ENCODE measurements around the gene MCTP2. TPM values are rescaled to one million over a fixed set of nuclear protein-coding genes. Genes with fewer than 3 reads are reported as not detected.

Gene MCTP2
- total and polyA plus RNA-seq, 7 donors, result 1.5 to 12.2 (median 4.4) TPM

GRCh38 chr15:94269954-94270353, 38.6 kb downstream of the MCTP2 start:
- DNase-seq, result no peak
- 87 to 91% methylated on average over 2 of the region's 2 CpGs for WGBS, 2 donors
- Histone ChIP-seq H3K9me3 (no peaks in the 10 kb centered on the region), H3K4me1 (no peaks in the 10 kb centered on the region), H3K27me3 (no peaks in the 10 kb centered on the region), H3K4me3 (no peak overlapping the region), H3K36me3 (no peaks in the 10 kb centered on the region), H3K27ac (no peak overlapping the region)
- intact Hi-C loops (cut with DNase I), result no loop called here
- TF ChIP-seq CTCF (IDR thresholded peaks at IDR 0.05), result no peak

GRCh38 chr15:94270570-94270969, 39.2 kb downstream of the MCTP2 start:
- H3K4me3 ChIP-seq, result no peak overlapping the region
- DNase-seq, result no peak
- intact Hi-C loops (cut with DNase I), result no loop called here
- H3K27ac ChIP-seq, result no peak overlapping the region
- no peaks in the 10 kb centered on the region for H3K9me3 ChIP-seq
- 81 to 92% methylated on average over 2 of the region's 2 CpGs for WGBS, 2 donors
- H3K27me3 ChIP-seq, result no peaks in the 10 kb centered on the region
- no peaks in the 10 kb centered on the region for H3K4me1 ChIP-seq
- TF ChIP-seq EP300 (IDR thresholded peaks at IDR 0.05) (no peak), CTCF (IDR thresholded peaks at IDR 0.05) (no peak), POLR2A (IDR thresholded peaks at IDR 0.05) (no peak), POLR2AphosphoS5 (IDR thresholded peaks at IDR 0.05) (no peak)
- H3K36me3 ChIP-seq, result no peaks in the 10 kb centered on the region

- Histone ChIP-seq H3K9me3 (no peaks in the 10 kb centered on the region), H3K27ac (no peak overlapping the region), H3K4me1 (no peaks in the 10 kb centered on the region), H3K4me3 (no peak overlapping the region), H3K36me3 (no peaks in the 10 kb centered on the region), H3K27me3 (no peaks in the 10 kb centered on the region)
- 56 to 78% methylated on average over 7 of the region's 7 CpGs for WGBS, 2 donors
- TF ChIP-seq POLR2A (IDR thresholded peaks at IDR 0.05), result no peak
- TF ChIP-seq CTCF (IDR thresholded peaks at IDR 0.05), result no peak
- TF ChIP-seq EP300 (IDR thresholded peaks at IDR 0.05), result no peak
- no peak for TF ChIP-seq POLR2AphosphoS5 (IDR thresholded peaks at IDR 0.05)
- intact Hi-C loops (cut with DNase I), result no loop called here
- DNase-seq, result no peak
Measured at GRCh38 chr15:94272251-94272898, 41.0 kb downstream of the MCTP2 start.

- no peaks in the 10 kb centered on the region for H3K4me1 ChIP-seq
- no peaks in the 10 kb centered on the region for H3K27me3 ChIP-seq
- 90 to 91% methylated on average over 1 of the region's 1 CpG for WGBS, 2 donors
- no peak overlapping the region for H3K4me3 ChIP-seq
- H3K36me3 ChIP-seq, result no peaks in the 10 kb centered on the region
- TF ChIP-seq POLR2AphosphoS5 (IDR thresholded peaks at IDR 0.05) (no peak), CTCF (IDR thresholded peaks at IDR 0.05) (no peak), EP300 (IDR thresholded peaks at IDR 0.05) (no peak), POLR2A (IDR thresholded peaks at IDR 0.05) (no peak)
- intact Hi-C loops (cut with DNase I), result no loop called here
- no peak for DNase-seq
- H3K9me3 ChIP-seq, result no peaks in the 10 kb centered on the region
- no peak overlapping the region for H3K27ac ChIP-seq
Measured at GRCh38 chr15:94273826-94274225, 42.5 kb downstream of the MCTP2 start.

GRCh38 chr15:94274745-94275144, 43.4 kb downstream of the MCTP2 start:
- Histone ChIP-seq H3K36me3 (no peaks in the 10 kb centered on the region), H3K27ac (no peak overlapping the region), H3K4me1 (no peaks in the 10 kb centered on the region), H3K4me3 (no peak overlapping the region), H3K27me3 (no peaks in the 10 kb centered on the region), H3K9me3 (no peaks in the 10 kb centered on the region)
- no peak for DNase-seq
- TF ChIP-seq POLR2A (IDR thresholded peaks at IDR 0.05) (no peak), POLR2AphosphoS5 (IDR thresholded peaks at IDR 0.05) (no peak), EP300 (IDR thresholded peaks at IDR 0.05) (no peak), CTCF (IDR thresholded peaks at IDR 0.05) (no peak)
- intact Hi-C loops (cut with DNase I), result no loop called here
- 92 to 96% methylated on average over 1 of the region's 1 CpG for WGBS, 2 donors
